DND-41 (cell line): ENCODE measurements around the gene GFOD2.

ENCODE experiments used
- EZH2 ChIP-seq: IDR thresholded peaks from 3 replicates; pipeline ENCODE4 v1.6.1; 2012; ENCODE audit warnings: borderline replicate concordance, low read depth, mild to moderate bottlenecking, moderate library complexity, low read length, inconsistent platforms; ENCODE audit not compliant: severe bottlenecking
- TF ChIP-seq, protein P1 (sequence below): IDR thresholded peaks from 2 replicates; pipeline ENCODE4 v1.5.1; 2012; ENCODE audit warnings: borderline replicate concordance, low read length, moderate library complexity, mild to moderate bottlenecking; ENCODE audit not compliant: poor library complexity, severe bottlenecking; ENCODE audit errors: extremely low read depth

DNA sequence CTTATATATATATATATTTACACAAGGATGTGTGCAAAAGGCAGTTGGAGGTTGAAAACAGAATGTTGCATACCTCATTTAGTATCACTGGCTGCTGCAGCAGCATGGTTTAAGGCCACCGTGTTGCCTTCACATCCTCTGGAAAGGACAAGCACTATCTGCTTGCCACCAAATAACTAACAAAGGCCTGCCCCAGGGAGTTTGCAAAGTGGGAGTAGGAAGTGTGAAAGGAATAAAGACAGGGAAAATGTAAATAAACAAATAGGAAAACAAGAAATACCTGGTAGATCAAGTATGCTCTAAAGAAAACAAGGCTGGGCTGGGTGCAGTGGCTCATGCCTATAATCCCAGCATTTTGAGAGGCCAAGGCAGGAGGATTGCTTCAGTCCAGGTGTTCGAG lies 33.5 kb upstream of the GFOD2 start:
- TF ChIP-seq EZH2 = no peak
- TF ChIP-seq, protein P1, sequence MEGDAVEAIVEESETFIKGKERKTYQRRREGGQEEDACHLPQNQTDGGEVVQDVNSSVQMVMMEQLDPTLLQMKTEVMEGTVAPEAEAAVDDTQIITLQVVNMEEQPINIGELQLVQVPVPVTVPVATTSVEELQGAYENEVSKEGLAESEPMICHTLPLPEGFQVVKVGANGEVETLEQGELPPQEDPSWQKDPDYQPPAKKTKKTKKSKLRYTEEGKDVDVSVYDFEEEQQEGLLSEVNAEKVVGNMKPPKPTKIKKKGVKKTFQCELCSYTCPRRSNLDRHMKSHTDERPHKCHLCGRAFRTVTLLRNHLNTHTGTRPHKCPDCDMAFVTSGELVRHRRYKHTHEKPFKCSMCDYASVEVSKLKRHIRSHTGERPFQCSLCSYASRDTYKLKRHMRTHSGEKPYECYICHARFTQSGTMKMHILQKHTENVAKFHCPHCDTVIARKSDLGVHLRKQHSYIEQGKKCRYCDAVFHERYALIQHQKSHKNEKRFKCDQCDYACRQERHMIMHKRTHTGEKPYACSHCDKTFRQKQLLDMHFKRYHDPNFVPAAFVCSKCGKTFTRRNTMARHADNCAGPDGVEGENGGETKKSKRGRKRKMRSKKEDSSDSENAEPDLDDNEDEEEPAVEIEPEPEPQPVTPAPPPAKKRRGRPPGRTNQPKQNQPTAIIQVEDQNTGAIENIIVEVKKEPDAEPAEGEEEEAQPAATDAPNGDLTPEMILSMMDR = no peak
